CD4-positive, alpha-beta T cell treated with Interferon alpha-2 for 1 hour (primary cell): Measurements from ENCODE around the gene SOX9.
A peak's percentile ranks its signal among the peaks of the same experiment; 100 is the strongest.

Experiments
- DNase-seq, 2 donors: peaks; one replicate each; pipeline ENCODE4 v3.0.0-alpha.2; 2020 to 2022

The SOX9 gene

GRCh38 chr17:72120642-72121163, at the start of gene SOX9:
TSS of gene SOX9 (plus strand) at chr17:72121020. CDS start at chr17:72121392, 372 bp downstream.
- peak in 1 of 2 donors; percentile 3 for DNase-seq

DNA sequence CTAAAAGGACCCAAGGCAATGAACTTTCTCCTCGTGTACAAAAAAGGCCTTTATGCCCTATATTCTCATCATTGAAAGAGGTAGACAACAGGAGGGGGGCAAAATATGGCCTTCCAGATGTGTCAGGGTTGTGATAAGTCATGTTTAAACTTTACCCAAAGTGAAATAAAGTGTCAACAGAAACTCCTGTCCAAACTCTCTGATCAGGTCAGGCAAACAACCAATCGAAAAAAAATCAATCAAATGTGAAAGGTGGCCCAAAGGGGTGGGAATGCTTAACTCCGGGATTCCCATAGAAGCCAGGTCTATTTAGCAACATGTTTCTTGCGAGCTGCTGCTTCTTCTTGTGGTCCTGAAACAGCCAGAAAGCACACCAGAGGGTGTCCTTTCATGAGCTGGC, 49.5 kb upstream of the SOX9 start:
- no peak for DNase-seq

DNA sequence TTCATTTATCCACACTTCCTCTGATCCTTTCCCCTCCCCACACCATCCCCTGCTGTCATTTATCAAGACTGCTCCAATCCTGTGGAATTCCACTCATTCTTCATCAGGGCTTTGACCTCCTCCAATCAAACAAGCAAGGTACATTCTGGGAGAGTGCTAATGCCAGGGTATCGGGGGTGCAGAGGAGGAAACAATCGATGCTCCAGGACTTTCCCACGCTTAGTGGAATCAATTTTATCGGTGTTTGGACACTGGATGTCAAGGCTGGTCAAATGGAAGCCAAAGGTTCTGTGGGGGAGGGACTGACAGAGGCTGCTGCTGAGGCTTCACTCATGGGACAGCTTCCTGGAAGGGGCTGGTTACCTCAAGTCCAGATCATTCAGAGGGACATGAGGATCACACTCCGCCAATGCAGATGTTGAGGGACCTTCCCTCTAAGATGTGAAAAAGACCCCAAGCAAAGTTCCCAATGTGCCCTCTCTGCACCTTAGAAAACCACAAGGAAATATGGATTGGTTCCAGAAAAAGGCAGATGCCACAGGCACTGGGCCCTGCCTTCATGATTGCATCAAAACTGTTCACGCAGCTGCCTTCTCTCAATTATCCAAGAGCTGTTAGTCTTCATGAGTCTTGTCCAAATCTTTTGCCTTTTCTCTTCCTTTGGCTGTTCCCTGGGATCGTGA, 44.7 kb upstream of the SOX9 start:
- DNase-seq = no peak

DNA sequence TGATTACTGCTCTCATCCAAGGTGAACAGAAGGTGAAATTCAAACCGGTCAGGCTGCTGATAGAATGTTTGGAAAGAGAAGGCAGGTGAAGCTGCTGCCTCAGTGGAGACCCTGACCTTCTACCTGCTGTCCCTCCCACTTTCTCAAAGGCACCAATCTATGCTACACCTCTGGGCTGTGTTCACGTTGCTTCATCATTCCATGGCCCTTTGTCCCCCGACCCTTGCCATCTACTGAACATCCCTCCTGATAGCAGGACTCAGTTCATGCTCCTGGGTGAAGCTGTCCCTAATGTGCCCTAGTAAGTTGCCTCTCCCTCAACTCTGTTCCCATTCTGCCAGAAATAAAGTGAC, 44.2 kb upstream of the SOX9 start:
- DNase-seq = no peak

GRCh38 chr17:72077326-72077960, 43.4 kb upstream of the SOX9 start:
- no peak for DNase-seq

- DNase-seq = no peak
Measured at GRCh38 chr17:72079700-72080099, 41.1 kb upstream of the SOX9 start.

GRCh38 chr17:72087876-72088275, 32.9 kb upstream of the SOX9 start:
- no peak for DNase-seq

DNA sequence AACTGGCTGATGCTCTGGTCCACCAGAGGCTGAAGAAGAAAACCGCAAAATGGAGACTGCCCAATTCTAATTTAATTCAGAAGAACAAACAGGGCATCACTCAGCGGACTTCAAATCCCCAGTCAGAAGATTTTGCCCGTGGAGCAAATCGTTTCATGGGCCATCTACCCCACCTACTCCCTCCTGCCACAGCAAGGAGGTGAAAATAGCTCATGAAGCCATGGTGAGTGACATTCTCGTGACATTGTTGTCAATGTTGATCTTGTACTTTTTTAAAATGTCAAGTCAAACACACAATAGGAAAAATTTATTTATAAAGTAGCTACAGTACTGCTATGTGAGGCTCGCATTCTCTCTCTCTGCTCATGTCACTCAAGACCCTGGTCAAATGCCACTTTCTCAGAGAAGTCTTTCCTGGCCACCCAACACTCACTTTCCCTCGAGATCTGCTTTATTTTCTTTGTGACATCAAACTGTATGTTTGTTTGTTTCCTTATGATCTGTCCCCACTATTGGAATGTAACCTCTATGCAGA, 31.3 kb upstream of the SOX9 start:
- no peak for DNase-seq

- DNase-seq = no peak
Measured at GRCh38 chr17:72090108-72090507, 30.7 kb upstream of the SOX9 start.

DNA sequence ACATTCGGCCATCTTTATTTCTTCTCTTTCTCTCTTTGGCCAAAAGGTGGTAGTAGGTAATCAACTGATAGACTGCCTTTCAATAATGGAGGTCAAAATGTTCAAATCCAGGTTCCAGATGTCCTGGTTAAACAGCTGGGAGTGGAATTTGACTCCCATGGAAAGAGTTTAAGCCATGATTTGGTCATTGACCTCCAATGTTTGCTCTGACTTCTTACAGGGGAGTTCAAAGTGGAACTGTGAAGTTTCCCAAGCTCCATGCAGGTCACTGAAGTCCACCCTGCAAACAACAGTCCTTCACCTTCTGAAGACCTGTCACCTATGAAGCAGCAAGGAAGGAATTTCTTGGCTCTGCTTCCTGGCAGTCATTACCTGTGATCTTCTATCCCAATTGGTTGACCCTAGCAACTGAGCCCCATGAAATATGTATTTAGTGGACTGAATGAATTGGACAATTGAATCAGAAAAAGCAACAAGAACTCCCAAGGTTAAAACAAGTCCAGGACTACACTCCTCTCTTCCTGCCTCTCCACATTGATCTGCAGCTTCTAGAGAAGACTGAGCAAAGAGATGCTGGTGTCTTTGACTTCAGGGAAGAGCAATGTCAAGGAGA, 28.0 kb upstream of the SOX9 start:
- DNase-seq = no peak

DNA sequence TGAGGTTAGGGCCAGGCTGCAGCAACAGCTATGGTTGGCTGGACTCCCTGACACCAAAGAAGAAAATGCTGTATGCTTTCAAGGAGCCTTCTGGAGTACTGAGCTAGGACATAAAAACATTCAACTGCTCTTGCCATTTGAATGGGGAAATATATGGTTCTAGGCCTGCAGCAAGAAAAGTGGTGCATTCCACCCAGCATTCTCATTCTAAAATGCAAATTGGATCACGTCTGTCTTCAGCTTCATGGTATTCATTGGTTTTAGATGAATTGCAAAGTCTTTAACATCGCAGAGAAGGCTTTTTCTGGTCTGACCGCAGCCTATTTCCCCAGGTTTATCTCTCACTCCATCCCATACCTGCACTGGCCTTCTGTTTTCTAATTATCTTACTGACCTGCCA, 27.1 kb upstream of the SOX9 start:
- no peak for DNase-seq

GRCh38 chr17:72095316-72095715, 25.5 kb upstream of the SOX9 start:
- no peak for DNase-seq

GRCh38 chr17:72097144-72097543, 23.7 kb upstream of the SOX9 start:
- DNase-seq = no peak

GRCh38 chr17:72099919-72100318, 20.9 kb upstream of the SOX9 start:
- no peak for DNase-seq

- no peak for DNase-seq
Measured at GRCh38 chr17:72100470-72100869, 20.4 kb upstream of the SOX9 start.

- DNase-seq = no peak
Measured at GRCh38 chr17:72101526-72101925, 19.3 kb upstream of the SOX9 start.

- no peak for DNase-seq
Measured at GRCh38 chr17:72102366-72102765, 18.5 kb upstream of the SOX9 start.

DNA sequence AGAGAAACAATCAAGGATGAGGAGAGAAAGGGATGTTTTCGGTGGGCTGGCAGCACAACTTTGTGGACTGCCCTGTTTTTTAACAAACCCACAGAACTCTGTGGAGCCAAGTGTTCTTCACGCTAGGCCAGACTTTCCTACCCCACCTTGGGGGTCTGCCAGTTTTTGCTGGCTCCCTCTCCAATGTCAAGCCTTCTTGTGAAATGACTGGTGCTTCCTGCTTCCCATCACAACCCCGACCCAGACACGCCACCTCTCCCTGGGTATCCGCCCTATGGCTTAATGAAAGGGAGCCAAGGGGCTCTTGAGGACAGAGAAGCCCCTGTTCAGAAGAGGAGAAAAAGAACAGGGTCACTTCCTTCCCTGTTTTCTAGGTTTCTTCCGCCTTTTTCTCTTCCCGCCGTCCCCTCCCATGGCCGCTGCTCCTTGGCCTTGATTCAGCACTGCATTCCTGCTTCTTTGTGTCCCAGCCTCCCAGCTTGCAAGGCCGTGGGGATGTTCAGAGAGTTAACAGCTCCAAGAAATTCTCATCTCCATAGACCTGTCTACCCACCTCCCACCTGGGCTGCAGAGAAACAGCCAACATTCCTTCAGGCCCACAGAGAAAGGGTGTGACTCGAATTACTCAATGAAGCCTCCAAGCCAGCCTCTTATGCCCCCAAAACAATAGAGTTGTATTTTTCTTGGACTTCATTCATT, 16.5 kb upstream of the SOX9 start:
- DNase-seq = no peak

GRCh38 chr17:72104863-72105234, 16.0 kb upstream of the SOX9 start:
- DNase-seq = no peak

DNA sequence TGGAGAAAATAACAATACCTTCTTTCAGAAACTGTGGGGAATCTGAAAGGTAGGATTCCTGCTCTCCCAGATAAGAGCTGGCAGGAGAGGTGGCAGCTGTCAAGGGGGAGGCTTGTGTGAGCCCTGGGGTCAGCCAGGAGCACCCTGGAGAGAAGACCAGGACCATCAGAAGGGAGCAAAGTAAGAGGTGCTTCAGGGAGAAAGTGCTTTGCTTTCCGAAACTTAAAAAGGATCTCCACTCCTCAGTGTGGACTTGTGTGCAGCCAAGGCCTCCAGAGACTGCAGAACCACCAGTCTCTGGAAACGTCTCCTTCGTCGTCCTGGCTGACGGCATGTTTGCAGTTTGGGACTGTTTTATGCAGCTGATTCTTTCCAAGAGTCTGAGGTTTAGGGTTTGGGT, 13.7 kb upstream of the SOX9 start:
- DNase-seq = no peak

GRCh38 chr17:72110231-72110941, 10.4 kb upstream of the SOX9 start:
- DNase-seq = no peak

DNA sequence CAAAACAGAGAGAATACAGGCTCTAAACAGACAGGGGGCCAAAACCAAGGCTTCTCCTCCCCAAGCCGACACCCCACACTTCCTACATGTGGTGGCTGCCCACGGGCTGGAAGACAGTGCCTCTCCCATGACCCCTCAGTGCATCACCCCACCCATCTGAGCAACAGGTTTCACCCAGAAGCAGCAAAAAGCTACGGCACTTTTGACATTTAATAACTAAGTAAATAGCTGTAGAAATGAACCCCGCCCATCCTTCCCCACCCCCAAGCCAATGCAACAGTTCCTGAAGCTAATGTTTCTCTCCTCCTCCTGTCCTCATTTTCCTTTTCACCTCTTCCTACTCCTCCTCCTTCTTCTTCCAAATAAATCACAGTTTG, 9.9 kb upstream of the SOX9 start:
- DNase-seq = no peak
